Left kidney (tissue), 2 donors: Measurements from ENCODE around the gene ADGRF5. TPM values are rescaled to one million over a fixed set of nuclear protein-coding genes. Genes with fewer than 3 reads are reported as not detected.

Source experiments
- DNase-seq: peaks from one replicate; pipeline ENCODE4 v3.0.0-alpha.2; 2013
- polyA plus RNA-seq: library from polyadenylated mRNA; unstranded; fragments of 120-200 nt; gene quantifications from one replicate; pipeline ENCODE4 v1.2.1, GENCODE V29; 2013; ENCODE audit not compliant: insufficient read length

ADGRF5 gene
- polyA plus RNA-seq, 1 donor, result 25.5 TPM

DNA sequence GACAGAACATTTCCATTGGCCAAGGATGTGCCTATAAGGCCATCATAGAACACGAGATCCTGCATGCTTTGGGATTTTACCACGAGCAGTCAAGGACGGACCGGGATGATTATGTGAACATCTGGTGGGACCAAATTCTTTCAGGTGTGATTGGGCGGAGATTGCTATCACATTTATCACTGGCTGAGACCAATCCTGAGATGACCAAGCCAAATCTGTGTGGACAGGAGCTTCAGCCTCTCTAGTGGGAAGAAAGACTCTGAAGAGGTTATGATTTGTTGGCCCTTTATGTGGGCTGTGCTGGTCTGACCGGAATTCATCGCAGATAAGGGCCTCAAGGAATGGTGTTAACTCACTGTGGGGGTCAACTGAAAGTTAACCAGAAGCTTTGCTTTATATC, 102.2 kb downstream of the ADGRF5 start:
- DNase-seq, result no peak

DNA sequence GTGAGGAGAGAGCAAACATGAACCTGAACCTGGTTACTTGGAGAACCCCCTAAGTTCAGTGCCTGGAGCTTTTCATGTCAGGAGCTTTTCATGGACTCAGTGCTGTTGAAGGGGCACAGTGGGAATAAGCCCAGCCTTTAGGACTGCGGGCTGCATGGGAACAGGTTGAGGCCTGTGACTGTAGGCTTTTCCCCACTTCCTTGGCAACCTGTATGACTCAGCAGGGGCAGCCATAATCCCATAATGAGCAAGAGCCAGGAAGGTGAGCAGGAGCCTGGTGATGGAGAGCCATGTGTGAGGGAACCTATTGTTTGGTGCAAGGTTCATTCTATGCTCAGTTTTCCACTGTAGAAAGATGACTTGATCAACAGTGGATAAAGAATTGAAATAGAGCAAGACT, 105.1 kb downstream of the ADGRF5 start:
- no peak for DNase-seq

DNA sequence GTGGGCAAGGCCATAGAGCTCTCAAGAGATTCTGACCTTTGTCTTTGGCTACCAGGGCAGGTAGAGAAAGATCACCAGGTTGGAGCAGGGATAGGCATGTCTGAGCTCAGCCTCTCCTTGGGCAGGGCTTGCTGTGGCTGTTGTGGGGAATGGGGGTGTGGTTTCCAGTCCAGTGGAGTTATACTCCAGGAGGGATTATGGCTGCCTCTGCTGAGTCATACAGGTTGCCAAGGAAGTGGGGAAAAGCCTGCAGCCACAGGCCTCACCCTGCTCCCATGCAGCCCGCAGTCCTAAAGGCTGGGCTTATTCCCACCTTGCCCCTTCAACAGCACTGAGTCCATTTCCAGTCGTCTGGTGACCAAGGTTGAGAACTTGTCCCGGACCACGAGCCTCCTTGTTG, 106.6 kb downstream of the ADGRF5 start:
- DNase-seq, result no peak

DNA sequence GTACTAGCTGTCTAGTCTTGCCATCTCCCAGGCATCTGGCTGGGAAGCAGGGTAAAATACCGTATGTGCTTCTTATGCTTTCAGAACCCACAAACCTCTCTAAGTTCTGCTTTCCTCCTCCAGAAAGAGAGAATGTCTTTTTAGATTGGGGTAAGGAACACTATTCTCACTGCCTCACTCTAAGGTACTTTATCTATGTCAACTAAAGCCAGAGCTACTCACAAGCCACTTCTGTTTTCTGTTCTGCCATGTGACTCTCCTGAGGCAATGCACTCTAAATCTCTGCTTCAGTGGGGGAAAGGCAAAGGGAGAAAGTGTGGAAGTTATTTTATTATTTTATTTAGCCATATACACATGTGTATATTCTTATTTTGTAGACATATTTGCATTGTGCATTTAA, 112.9 kb downstream of the ADGRF5 start:
- no peak for DNase-seq

Other genes with a start within 250 kb of the ADGRF5 start
- 3.2 TPM for gene TDRD6, start 234.1 kb downstream of the ADGRF5 start, polyA plus RNA-seq
- 2.6 TPM for gene PLA2G7, start 186.6 kb downstream of the ADGRF5 start, polyA plus RNA-seq
- gene ANKRD66, start 175.0 kb downstream of the ADGRF5 start, polyA plus RNA-seq, result not detected
- not detected for gene MEP1A, start 128.5 kb downstream of the ADGRF5 start, polyA plus RNA-seq
- 52.7 TPM for gene ADGRF1, start 120.4 kb upstream of the ADGRF5 start, polyA plus RNA-seq